ENCODE measurements around the gene FNIP1. TPM values are rescaled to one million over a fixed set of nuclear protein-coding genes. Genes with fewer than 3 reads are reported as not detected.

FNIP1 gene
- total and polyA plus RNA-seq, 9 of the 15 experiments (the other 6 are each of a cell fraction or from before 2014, with no cell fraction given), result 5.0 to 32.8 (median 18.4) TPM

- peak; percentile 45; the same call in 1 of the 2 replicates for TF ChIP-seq ZNF592 (IDR thresholded peaks at IDR 0.05)
- TF ChIP-seq NFE2 (IDR thresholded peaks at IDR 0.05; ENCODE audit: low read depth), result peak; percentile 21; the same call in 1 of the 2 replicates
- TF ChIP-seq MAFF (IDR thresholded peaks at IDR 0.05; ENCODE audit: low read length), result peak; percentile 55; the same call in 1 of the 2 replicates
- 0 out of 2 replicates have a peak, but pooled peaks have one; percentile 45 for TF ChIP-seq HMBOX1 (IDR thresholded peaks at IDR 0.05)
- TF ChIP-seq TRIM24 (IDR thresholded peaks at IDR 0.05), result 0 out of 4 replicates have a peak, but pooled peaks of 1 of the 2 experiments have one; percentile 47
- TF ChIP-seq KHSRP (IDR thresholded peaks at IDR 0.05), result 0 out of 2 replicates have a peak, but pooled peaks have one; percentile 47
- TF ChIP-seq NCOA2 (IDR thresholded peaks at IDR 0.05; ENCODE audit: partially characterized antibody in 2 of 2), result peak in 1 of 2 experiments; percentile 27
- peak; percentile 67 for TF ChIP-seq FOSL1 (tag; conservative IDR thresholded peaks at IDR 0.05)
- peak; percentile 54; the same call in 1 of the 2 replicates for TF ChIP-seq TCF3 (CRISPR knock-in tag; IDR thresholded peaks at IDR 0.05)
- TF ChIP-seq DPF2 (IDR thresholded peaks at IDR 0.05), result peak; percentile 74; the same call in 1 of the 2 replicates
- TF ChIP-seq CBFA2T3 (IDR thresholded peaks at IDR 0.05), result peak; percentile 54
- no peak for TF ChIP-seq ETV5 (CRISPR knock-in tag; IDR thresholded peaks at IDR 0.05; ENCODE audit: low read depth)
- peak; percentile 63 for TF ChIP-seq ATF3 (IDR thresholded peaks at IDR 0.05)
- no peak for TF ChIP-seq ATF3 (CRISPR knock-in tag; conservative IDR thresholded peaks at IDR 0.05)
Measured at GRCh38 chr5:131745703-131746102, 51.1 kb downstream of the FNIP1 start (continued).

Data from K562 (cell line).